Measurements from ENCODE around the gene PRSS22.

Gene PRSS22

GRCh38 chr16:2857451-2858244, at the start of gene PRSS22:
PRSS22 (minus strand) TSS chr16:2858170; CDS start chr16:2858104, 66 bp downstream.
- no peak for DNase-seq

- DNase-seq, result peak; percentile 76
These were observed 49.2 kb upstream of the PRSS22 start for GRCh38 chr16:2907084-2907753.

GRCh38 chr16:2905988-2906387, 48.0 kb upstream of the PRSS22 start:
- DNase-seq, result no peak

GRCh38 chr16:2905241-2905987, 47.4 kb upstream of the PRSS22 start:
- peak; percentile 100 for DNase-seq

GRCh38 chr16:2904922-2905240, 46.9 kb upstream of the PRSS22 start:
- no peak for DNase-seq

GRCh38 chr16:2904100-2904921, 46.3 kb upstream of the PRSS22 start:
- peak; percentile 91 for DNase-seq

- no peak for DNase-seq
These were observed 44.6 kb upstream of the PRSS22 start for GRCh38 chr16:2902337-2903130.

- DNase-seq, result no peak
These were observed 42.6 kb upstream of the PRSS22 start for GRCh38 chr16:2900526-2901075.

- DNase-seq, result no peak
These were observed 41.6 kb upstream of the PRSS22 start for GRCh38 chr16:2899564-2900072.

GRCh38 chr16:2898831-2899563, 41.0 kb upstream of the PRSS22 start:
- no peak for DNase-seq

- no peak for DNase-seq
These were observed 39.1 kb upstream of the PRSS22 start for GRCh38 chr16:2897110-2897509.

- DNase-seq, result no peak
These were observed 38.6 kb upstream of the PRSS22 start for GRCh38 chr16:2896480-2897010.

GRCh38 chr16:2895813-2896212, 37.8 kb upstream of the PRSS22 start:
- DNase-seq, result no peak

- no peak for DNase-seq
These were observed 36.3 kb upstream of the PRSS22 start for GRCh38 chr16:2894231-2894630.

GRCh38 chr16:2884041-2884451, 26.1 kb upstream of the PRSS22 start:
- no peak for DNase-seq

GRCh38 chr16:2883458-2883908, 25.5 kb upstream of the PRSS22 start:
- DNase-seq, result peak; percentile 45

GRCh38 chr16:2882650-2883457, 24.9 kb upstream of the PRSS22 start, which contains the start of gene FLYWCH2:
FLYWCH2 (plus strand) TSS chr16:2883215; CDS start chr16:2896450, 13,235 bp downstream.
- DNase-seq, result peak; percentile 100

GRCh38 chr16:2881783-2882649, 24.0 kb upstream of the PRSS22 start:
- DNase-seq, result peak; percentile 61
